H9 (cell line): ENCODE data around the gene IRAK1. TPM values are rescaled to one million over a fixed set of nuclear protein-coding genes. Genes with fewer than 3 reads are reported as not detected.

Experiments used
- DNase-seq: peaks from one replicate; pipeline ENCODE4 v3.0.0-alpha.2; 2017
- H2AFZ ChIP-seq: one replicate; pipeline ENCODE4 v1.6.1; 2013; ENCODE audit warnings: mild to moderate bottlenecking, low read length, control low read depth, moderate library complexity
- H2AK5ac ChIP-seq: 2 replicates; pipeline ENCODE4 v1.6.1; 2013; ENCODE audit warnings: low read length, control low read depth, mixed read lengths; ENCODE audit not compliant: insufficient read length
- H2BK120ac ChIP-seq: one replicate; pipeline ENCODE4 v1.6.1; 2013; ENCODE audit warnings: low read depth, mild to moderate bottlenecking, low read length, control low read depth, inconsistent platforms; ENCODE audit not compliant: poor library complexity, severe bottlenecking
- H2BK12ac ChIP-seq: 2 replicates; pipeline ENCODE4 v1.6.1; 2013; ENCODE audit warnings: low read length, control low read depth, mixed read lengths, low read depth; ENCODE audit not compliant: insufficient read length
- H2BK15ac ChIP-seq: 2 replicates; pipeline ENCODE4 v1.6.1; 2013; ENCODE audit warnings: low read depth, low read length, control low read depth
- H2BK20ac ChIP-seq: one replicate; pipeline ENCODE4 v1.6.1; 2013; ENCODE audit warnings: low read depth, mild to moderate bottlenecking, low read length, control low read depth, inconsistent platforms; ENCODE audit not compliant: poor library complexity, severe bottlenecking
- H2BK5ac ChIP-seq: 2 replicates; pipeline ENCODE4 v1.6.1; 2013; ENCODE audit warnings: low read length, control low read depth, mixed read lengths; ENCODE audit not compliant: insufficient read length
- H3K14ac ChIP-seq: 2 replicates; pipeline ENCODE4 v1.6.1; 2013; ENCODE audit warnings: low read length, control low read depth; ENCODE audit not compliant: insufficient read depth
- H3K18ac ChIP-seq: 2 replicates; pipeline ENCODE4 v1.6.1; 2013; ENCODE audit warnings: low read depth, mild to moderate bottlenecking, mixed read lengths, low read length, control low read depth; ENCODE audit not compliant: insufficient read length
- H3K23ac ChIP-seq: 2 replicates; pipeline ENCODE4 v1.6.1; 2013; ENCODE audit warnings: low read length, control low read depth, mixed read lengths, low read depth; ENCODE audit not compliant: insufficient read length
- H3K23me2 ChIP-seq: 2 replicates; pipeline ENCODE4 v1.6.1; 2013; ENCODE audit warnings: low read depth, mild to moderate bottlenecking, mixed read lengths, low read length, control low read depth; ENCODE audit not compliant: insufficient read length, poor library complexity, severe bottlenecking
- H3K27ac ChIP-seq: 2 replicates; pipeline ENCODE4 v1.5.1; 2013; ENCODE audit warnings: low read length, control low read depth, mixed read lengths, low read depth; ENCODE audit not compliant: insufficient read length
- H3K27me3 ChIP-seq: 2 replicates; pipeline ENCODE4 v1.6.1; 2013; ENCODE audit warnings: low read length, control low read depth, inconsistent platforms; ENCODE audit not compliant: insufficient read depth
- H3K4ac ChIP-seq: 2 replicates; pipeline ENCODE4 v1.6.1; 2013; ENCODE audit warnings: low read depth, mild to moderate bottlenecking, control low read depth, inconsistent platforms, low read length, moderate library complexity
- H3K4me1 ChIP-seq: 2 replicates; pipeline ENCODE4 v1.6.1; 2013; ENCODE audit warnings: low read length, control low read depth, inconsistent platforms; ENCODE audit not compliant: insufficient read depth
- H3K4me2 ChIP-seq: 2 replicates; pipeline ENCODE4 v1.6.1; 2013; ENCODE audit warnings: low read length, control low read depth, mixed read lengths; ENCODE audit not compliant: insufficient read length, insufficient read depth
- H3K56ac ChIP-seq: 2 replicates; pipeline ENCODE4 v1.6.1; 2013; ENCODE audit warnings: low read depth, mild to moderate bottlenecking, mixed read lengths, low read length, control low read depth; ENCODE audit not compliant: insufficient read length
- H3K79me1 ChIP-seq: 2 replicates; pipeline ENCODE4 v1.6.1; 2013; ENCODE audit warnings: low read depth, mild to moderate bottlenecking, moderate library complexity, low read length, control low read depth, inconsistent platforms; ENCODE audit not compliant: insufficient read depth, poor library complexity, severe bottlenecking
- H3K79me2 ChIP-seq: 2 replicates; pipeline ENCODE4 v1.6.1; 2013; ENCODE audit warnings: low read length, control low read depth, inconsistent platforms; ENCODE audit not compliant: insufficient read depth
- H3K9ac ChIP-seq: 2 replicates; pipeline ENCODE4 v1.6.1; 2013; ENCODE audit warnings: low read length, control low read depth, mixed read lengths; ENCODE audit not compliant: insufficient read length; ENCODE audit errors: extremely low read depth
- H3K9me3 ChIP-seq: one replicate; pipeline ENCODE4 v1.6.1; 2013; ENCODE audit warnings: low read depth, low read length, inconsistent platforms; ENCODE audit not compliant: control insufficient read depth
- H3T11ph ChIP-seq: one replicate; pipeline ENCODE4 v1.6.1; 2013; ENCODE audit warnings: mild to moderate bottlenecking, low read length, control low read depth, inconsistent platforms
- H4K20me1 ChIP-seq: one replicate; pipeline ENCODE4 v1.6.1; 2013; ENCODE audit not compliant: control insufficient read depth, insufficient read length, insufficient read depth
- H4K5ac ChIP-seq: 2 replicates; pipeline ENCODE4 v1.6.1; 2013; ENCODE audit warnings: low read depth, mild to moderate bottlenecking, mixed read lengths, low read length, control low read depth; ENCODE audit not compliant: insufficient read length
- H4K8ac ChIP-seq: replicated peaks from 2 replicates; pipeline ENCODE4 v1.6.1; 2013; ENCODE audit warnings: low read length, control low read depth, mixed read lengths, low read depth; ENCODE audit not compliant: insufficient read length
- H4K91ac ChIP-seq: 2 replicates; pipeline ENCODE4 v1.6.1; 2013; ENCODE audit warnings: low read depth, mild to moderate bottlenecking, moderate library complexity, mixed read lengths, low read length, control low read depth; ENCODE audit not compliant: insufficient read length
- H3K27ac Mint-ChIP-seq, 3 experiments: 2 replicates in 2 of 3; 3 replicates in 1 of 3; pipeline ENCODE4 v1.8.0; 2020 to 2021; ENCODE audit warnings: mixed read lengths in 3 of 3, mild to moderate bottlenecking in 1 of 3, moderate library complexity in 1 of 3
- H3K27me3 Mint-ChIP-seq: 2 replicates; pipeline ENCODE4 v1.8.0; 2021; ENCODE audit warnings: low read depth, mild to moderate bottlenecking, moderate library complexity, mixed read lengths
- H3K36me3 Mint-ChIP-seq, 3 experiments: 2 replicates in 2 of 3; 3 replicates in 1 of 3; pipeline ENCODE4 v1.8.0; 2020 to 2021; ENCODE audit warnings: low read depth in 3 of 3, mixed read lengths in 3 of 3; ENCODE audit not compliant: insufficient read depth in 1 of 3
- H3K4me1 Mint-ChIP-seq, 2 experiments: 2 replicates each; pipeline ENCODE4 v1.8.0; 2020; ENCODE audit warnings: mixed read lengths in 2 of 2
- H3K4me3 Mint-ChIP-seq, 2 experiments: 2 replicates in 1 of 2; 3 replicates in 1 of 2; pipeline ENCODE4 v1.8.0; 2020 to 2021; ENCODE audit warnings: mild to moderate bottlenecking in 2 of 2, mixed read lengths in 2 of 2, moderate library complexity in 1 of 2
- H3K9me3 Mint-ChIP-seq, 2 experiments: 2 replicates in 1 of 2; 3 replicates in 1 of 2; pipeline ENCODE4 v1.8.0; 2020; ENCODE audit warnings: mild to moderate bottlenecking in 2 of 2, mixed read lengths in 2 of 2, moderate library complexity in 1 of 2
- WGBS: extraction: QIAGEN DNeasy Blood & Tissue Kit; methylation state at CpG from one replicate; pipeline ENCODE4 v1.1.7; 2013; ENCODE audit warnings: missing lambda C conversion rate, low lambda C conversion rate, mixed read lengths; ENCODE audit not compliant: insufficient read length; ENCODE audit errors: extremely low coverage; 5-methylcytosine and 5-hydroxymethylcytosine counted together
- total RNA-seq: library from RNA; stranded (reverse); gene quantifications from 2 replicates; pipeline ENCODE4 v1.2.1, GENCODE V29; 2021
- TF ChIP-seq, protein P1 (sequence below): fragments of 200-600 bp; sonication (generic); conservative IDR thresholded peaks from 3 replicates; pipeline ENCODE4 v1.8.0; 2021; ENCODE audit warnings: antibody characterized with exemption, mild to moderate bottlenecking

IRAK1 gene
- total RNA-seq, 1 experiment from 2014 or later, result 98.4 TPM

DNA sequence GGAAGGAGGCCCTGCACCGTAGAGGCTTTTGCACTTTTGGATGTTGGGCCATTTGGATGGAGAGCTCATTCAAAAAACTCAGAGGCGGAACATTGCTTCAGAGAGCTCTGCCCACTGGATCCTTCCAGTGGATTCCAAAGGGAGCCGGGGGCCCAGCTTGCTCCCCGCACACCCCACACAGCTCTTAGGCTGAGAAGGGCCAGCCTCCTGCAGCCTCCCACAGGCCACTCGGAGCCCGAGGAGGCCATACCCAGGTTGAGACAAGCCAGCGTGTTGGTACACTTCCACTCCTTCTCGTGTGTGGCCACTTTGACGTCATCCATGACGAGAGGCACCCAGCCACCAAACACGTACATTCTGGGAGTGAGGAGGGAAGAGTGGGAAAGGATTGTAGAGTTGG is 58.4 kb downstream of the IRAK1 start:
- H3K4ac ChIP-seq, result no peak overlapping the region
- Mint-ChIP-seq H3K36me3 (peaks cover 67 to 88% (median 86%) of the 10 kb centered on the region in 3 experiments), H3K4me3 (no peak overlapping the region), H3K4me1 (peaks cover 4% of the 10 kb centered on the region in 2 experiments), H3K27me3 (peaks cover 1% of the 10 kb centered on the region; the same call in 1 of the 2 replicates), H3K27ac (no peak overlapping the region), H3K9me3 (peaks cover 0 to 3% of the 10 kb centered on the region in 2 experiments; a peak in 1 of 5 replicates)
- H4K5ac ChIP-seq, result no peak overlapping the region
- no peak overlapping the region for H2BK15ac ChIP-seq
- no peak overlapping the region for H3K18ac ChIP-seq
- H2BK5ac ChIP-seq, result no peak overlapping the region
- no peak overlapping the region for H4K8ac ChIP-seq
- H4K91ac ChIP-seq, result no peak overlapping the region
- no peak overlapping the region for H3K14ac ChIP-seq
- peaks cover 5% of the 10 kb centered on the region for H3K79me1 ChIP-seq
- no peaks in the 10 kb centered on the region for H3K4me1 ChIP-seq
- H3K9me3 ChIP-seq, result no peaks in the 10 kb centered on the region
- no peak overlapping the region for H3K4me2 ChIP-seq
- H2BK120ac ChIP-seq, result no peak overlapping the region
- DNase-seq, result no peak
- H4K20me1 ChIP-seq, result no peaks in the 10 kb centered on the region
- H3K27ac ChIP-seq, result no peak overlapping the region
- WGBS, result no CpG with 5 or more reads among the region's 11 CpGs
- no peak overlapping the region for H3K56ac ChIP-seq
- no peaks in the 10 kb centered on the region for H3K27me3 ChIP-seq
- no peak overlapping the region for H2BK12ac ChIP-seq
- H2BK20ac ChIP-seq, result no peak overlapping the region
- H3K79me2 ChIP-seq, result peaks cover 16% of the 10 kb centered on the region; the same call in 1 of the 2 replicates
- no peak overlapping the region for H2AK5ac ChIP-seq
- TF ChIP-seq, protein P1, sequence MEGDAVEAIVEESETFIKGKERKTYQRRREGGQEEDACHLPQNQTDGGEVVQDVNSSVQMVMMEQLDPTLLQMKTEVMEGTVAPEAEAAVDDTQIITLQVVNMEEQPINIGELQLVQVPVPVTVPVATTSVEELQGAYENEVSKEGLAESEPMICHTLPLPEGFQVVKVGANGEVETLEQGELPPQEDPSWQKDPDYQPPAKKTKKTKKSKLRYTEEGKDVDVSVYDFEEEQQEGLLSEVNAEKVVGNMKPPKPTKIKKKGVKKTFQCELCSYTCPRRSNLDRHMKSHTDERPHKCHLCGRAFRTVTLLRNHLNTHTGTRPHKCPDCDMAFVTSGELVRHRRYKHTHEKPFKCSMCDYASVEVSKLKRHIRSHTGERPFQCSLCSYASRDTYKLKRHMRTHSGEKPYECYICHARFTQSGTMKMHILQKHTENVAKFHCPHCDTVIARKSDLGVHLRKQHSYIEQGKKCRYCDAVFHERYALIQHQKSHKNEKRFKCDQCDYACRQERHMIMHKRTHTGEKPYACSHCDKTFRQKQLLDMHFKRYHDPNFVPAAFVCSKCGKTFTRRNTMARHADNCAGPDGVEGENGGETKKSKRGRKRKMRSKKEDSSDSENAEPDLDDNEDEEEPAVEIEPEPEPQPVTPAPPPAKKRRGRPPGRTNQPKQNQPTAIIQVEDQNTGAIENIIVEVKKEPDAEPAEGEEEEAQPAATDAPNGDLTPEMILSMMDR, result no peak
- H3K23ac ChIP-seq, result no peak overlapping the region
- no peak overlapping the region for H2AFZ ChIP-seq
- no peaks in the 10 kb centered on the region for H3K23me2 ChIP-seq
- H3T11ph ChIP-seq, result no peak overlapping the region
- H3K9ac ChIP-seq, result no peak overlapping the region
